ENCODE data around the gene SYCP2L.
"Not testable (repeated sequence)": the region's sequence is repeated elsewhere in the genome, so short reads cannot be mapped to it uniquely, and the experiment has no call there.

The SYCP2L gene

GRCh38 chr6:10896691-10897090 is 9.8 kb downstream of the SYCP2L start:
- no peak for TF ChIP-seq CTCF (IDR thresholded peaks at IDR 0.05)
- H3K4me2 ChIP-seq (ENCODE audit: low read length) = no peak overlapping the region
- H3K9ac ChIP-seq = no peak overlapping the region
- no peaks in the 10 kb centered on the region for H3K36me3 ChIP-seq (ENCODE audit: control insufficient read depth, insufficient read depth, low read length)
- peaks cover 7% of the 10 kb centered on the region for H3K4me1 ChIP-seq
- no peak overlapping the region for H3K27ac ChIP-seq
- peaks cover 25% of the 10 kb centered on the region for H3K79me2 ChIP-seq
- H3K27me3 ChIP-seq (ENCODE audit: control insufficient read depth, insufficient read depth, low read length) = no peaks in the 10 kb centered on the region
- no peak overlapping the region for H2AFZ ChIP-seq
- H3K4me3 ChIP-seq (ENCODE audit: low read depth, low read length) = no peak overlapping the region
- no peaks in the 10 kb centered on the region for H3K9me3 ChIP-seq (ENCODE audit: control insufficient read depth, low read length)

GRCh38 chr6:10901770-10902169 is 14.9 kb downstream of the SYCP2L start:
- H3K9me3 ChIP-seq (ENCODE audit: control insufficient read depth, low read length) = no peaks in the 10 kb centered on the region
- TF ChIP-seq CTCF (IDR thresholded peaks at IDR 0.05) = no peak
- no peak overlapping the region for H3K27ac ChIP-seq
- H3K4me2 ChIP-seq (ENCODE audit: low read length) = no peak overlapping the region
- no peaks in the 10 kb centered on the region for H3K4me1 ChIP-seq
- no peaks in the 10 kb centered on the region for H3K36me3 ChIP-seq (ENCODE audit: control insufficient read depth, insufficient read depth, low read length)
- H3K79me2 ChIP-seq = peaks cover 34% of the 10 kb centered on the region
- H3K4me3 ChIP-seq (ENCODE audit: low read depth, low read length) = no peak overlapping the region
- H3K27me3 ChIP-seq (ENCODE audit: control insufficient read depth, insufficient read depth, low read length) = no peaks in the 10 kb centered on the region
- no peak overlapping the region for H3K9ac ChIP-seq
- H2AFZ ChIP-seq = no peak overlapping the region

- no peak overlapping the region for H3K9ac ChIP-seq
- H3K4me3 ChIP-seq (ENCODE audit: low read depth, low read length) = no peak overlapping the region
- no peak overlapping the region for H3K4me2 ChIP-seq (ENCODE audit: low read length)
- no peaks in the 10 kb centered on the region for H3K27me3 ChIP-seq (ENCODE audit: control insufficient read depth, insufficient read depth, low read length)
- no peak overlapping the region for H3K27ac ChIP-seq
- no peak for TF ChIP-seq CTCF (IDR thresholded peaks at IDR 0.05)
- H3K79me2 ChIP-seq = peaks cover 39% of the 10 kb centered on the region
- no peaks in the 10 kb centered on the region for H3K9me3 ChIP-seq (ENCODE audit: control insufficient read depth, low read length)
- H3K36me3 ChIP-seq (ENCODE audit: control insufficient read depth, insufficient read depth, low read length) = no peaks in the 10 kb centered on the region
- H3K4me1 ChIP-seq = no peaks in the 10 kb centered on the region
- no peak overlapping the region for H2AFZ ChIP-seq
These were observed 17.2 kb downstream of the SYCP2L start for GRCh38 chr6:10904015-10904414.

- Histone ChIP-seq H2AFZ (no peak overlapping the region), H3K9ac (no peak overlapping the region), H3K4me1 (no peaks in the 10 kb centered on the region), H3K27me3 (ENCODE audit: control insufficient read depth, insufficient read depth, low read length) (no peaks in the 10 kb centered on the region), H3K4me2 (ENCODE audit: low read length) (no peak overlapping the region), H3K79me2 (peaks cover 32% of the 10 kb centered on the region), H3K36me3 (ENCODE audit: control insufficient read depth, insufficient read depth, low read length) (peaks cover 4% of the 10 kb centered on the region), H3K4me3 (ENCODE audit: low read depth, low read length) (no peak overlapping the region), H3K9me3 (ENCODE audit: control insufficient read depth, low read length) (no peaks in the 10 kb centered on the region), H3K27ac (no peak overlapping the region)
- TF ChIP-seq CTCF (IDR thresholded peaks at IDR 0.05) = no peak
These were observed 21.4 kb downstream of the SYCP2L start for GRCh38 chr6:10908228-10908627.

- not testable (repeated sequence) for H3K36me3 ChIP-seq (ENCODE audit: control insufficient read depth, insufficient read depth, low read length); H3K9ac ChIP-seq; H3K4me3 ChIP-seq (ENCODE audit: low read depth, low read length); H2AFZ ChIP-seq; H3K4me1 ChIP-seq; H3K27ac ChIP-seq; H3K9me3 ChIP-seq (ENCODE audit: control insufficient read depth, low read length); H3K27me3 ChIP-seq (ENCODE audit: control insufficient read depth, insufficient read depth, low read length); H3K4me2 ChIP-seq (ENCODE audit: low read length)
- peaks cover 39% of the 10 kb centered on the region for H3K79me2 ChIP-seq
These were observed 32.7 kb downstream of the SYCP2L start for GRCh38 chr6:10919520-10919919.
